Measurements from ENCODE around the gene S100A13. TPM values are rescaled to one million over a fixed set of nuclear protein-coding genes. Genes with fewer than 3 reads are reported as not detected.
A peak's percentile ranks its signal among the peaks of the same experiment; 100 is the strongest.

The S100A13 gene
- total and polyA plus RNA-seq, 10 of the 15 experiments (the other 5 are each of a cell fraction or from before 2014, with no cell fraction given) = 5.7 to 30.9 (median 9.1) TPM

DNA sequence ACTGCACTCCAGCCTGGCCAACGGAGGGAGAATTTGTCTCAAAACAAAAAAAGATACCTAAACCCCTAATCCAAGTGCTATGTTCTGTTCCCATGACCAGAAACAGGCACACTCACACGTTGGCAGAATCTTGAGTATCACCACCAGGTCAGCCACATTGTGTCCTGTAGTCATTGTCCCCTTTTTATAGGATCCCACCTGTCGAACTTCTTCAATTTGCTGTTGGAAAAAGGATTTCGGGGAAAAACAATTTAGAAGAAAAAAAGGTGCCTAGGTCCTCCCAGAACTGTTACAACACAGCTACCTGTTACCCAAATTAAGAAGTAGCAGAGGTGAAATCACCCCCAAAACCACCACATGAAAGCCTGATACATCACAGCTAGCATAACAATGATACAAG lies 40.1 kb upstream of the S100A13 start:
- intact Hi-C loops (cut with micrococcal nuclease; ENCODE audit: unreplicated experiment) (no loop called here), in situ Hi-C loops (cut with MboI) (no loop called here)
- Histone ChIP-seq H3K9me3 (replicated peaks; ENCODE audit: control insufficient read depth, insufficient read depth, low read length) (no peaks in the 10 kb centered on the region), H3K36me3 (ENCODE audit: control insufficient read depth in 2 of 2, insufficient read depth in 2 of 2, low read length in 1 of 2) (peaks cover 12 to 45% of the 10 kb centered on the region in 2 experiments), H3K4me2 (ENCODE audit: control insufficient read depth, insufficient read depth) (peak overlapping the region; percentile 2; the same call in 1 of the 2 replicates), H2AFZ (ENCODE audit: control insufficient read depth, low read depth, low read length) (no peak overlapping the region), H4K20me1 (ENCODE audit: control insufficient read depth, insufficient read depth) (no peaks in the 10 kb centered on the region), H3K9ac (ENCODE audit: control insufficient read depth, insufficient read depth, low read length) (no peak overlapping the region), H3K4me1 (ENCODE audit: control insufficient read depth, insufficient read depth, low read length) (peaks cover 4% of the 10 kb centered on the region; the same call in 1 of the 2 replicates), H3K27ac (ENCODE audit: control insufficient read depth, insufficient read depth) (no peak overlapping the region), H3K27me3 (replicated peaks in 1 of 2; ENCODE audit: control insufficient read depth in 2 of 2, insufficient read depth in 2 of 2, low read length in 1 of 2) (no peaks in the 10 kb centered on the region), H3K4me3 (no peak overlapping the region), H3K79me2 (ENCODE audit: control insufficient read depth, insufficient read depth, low read length) (peaks cover 24% of the 10 kb centered on the region)
- ChIA-PET RAD21 (ENCODE audit: unreplicated experiment) (interaction anchor here (1.2 kb wide), 1 partner anchor 95 kb away, joined by 3 read pairs; no protein-coding TSS in a partner anchor), POLR2A (interaction anchor here (1.4 kb wide), 1 partner anchor 33 kb away, joined by 4 read pairs; the partner anchor contains the start of gene CHTOP), CTCF (interaction anchor here (2.0 to 7.5 kb wide), 3 partner anchors 8 to 96 kb away, joined by 5 to 43 read pairs (median 5); partner anchors contain the start of gene CHTOP), SMC1A (ENCODE audit: uncharacterized antibody, unreplicated experiment) (interaction anchor here (0.8 to 1.8 kb wide), 4 partner anchors 9 to 319 kb away, joined by 3 to 5 read pairs (median 3); partner anchors contain the start of gene SNAPIN)
- DNase-seq (ENCODE audit: low read depth, low spot score) (no peak), ATAC-seq (no peak), FAIRE-seq (no peak)
- no TSS peak for BruUV-seq (replicated peaks)
- 86% methylated on average over 4 of the region's 4 CpGs for WGBS (ENCODE audit: insufficient coverage, insufficient replicate concordance, low lambda C conversion rate, missing lambda C conversion rate)
- no peak for TF ChIP-seq TBL1XR1 (IDR thresholded peaks at IDR 0.05; ENCODE audit: low read depth, low read length)
- no peak for TF ChIP-seq ZBTB11 (CRISPR knock-in tag; IDR thresholded peaks at IDR 0.05)

DNA sequence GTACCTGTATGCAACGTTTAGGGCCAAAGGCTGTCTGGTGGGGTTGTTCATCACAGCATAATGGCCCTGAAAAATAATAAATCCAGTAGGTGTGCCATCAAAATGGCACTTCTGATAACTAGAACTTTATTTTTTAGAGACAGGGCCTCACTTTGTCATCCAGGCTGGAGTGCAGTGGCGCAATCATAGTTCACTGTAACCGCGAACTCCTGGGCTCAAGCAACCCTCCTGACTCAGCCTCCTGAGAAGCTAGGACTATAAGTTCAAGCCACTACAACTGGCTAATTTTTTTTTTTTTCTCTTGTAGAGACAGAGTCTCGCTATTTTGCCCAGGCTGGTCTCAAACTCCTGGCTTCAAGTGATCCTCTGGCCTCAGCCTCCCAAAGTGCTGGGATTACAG lies 35.9 kb upstream of the S100A13 start:
- Histone ChIP-seq H3K4me3 (no peak overlapping the region), H3K4me1 (ENCODE audit: control insufficient read depth, insufficient read depth, low read length) (peaks cover 6% of the 10 kb centered on the region; the same call in 1 of the 2 replicates), H3K79me2 (ENCODE audit: control insufficient read depth, insufficient read depth, low read length) (peaks cover 14% of the 10 kb centered on the region), H3K27ac (ENCODE audit: control insufficient read depth, insufficient read depth) (no peak overlapping the region), H3K9me3 (replicated peaks; ENCODE audit: control insufficient read depth, insufficient read depth, low read length) (no peaks in the 10 kb centered on the region), H3K27me3 (replicated peaks in 1 of 2; ENCODE audit: control insufficient read depth in 2 of 2, insufficient read depth in 2 of 2, low read length in 1 of 2) (no peaks in the 10 kb centered on the region), H4K20me1 (ENCODE audit: control insufficient read depth, insufficient read depth) (no peaks in the 10 kb centered on the region), H3K9ac (ENCODE audit: control insufficient read depth, insufficient read depth, low read length) (no peak overlapping the region), H2AFZ (ENCODE audit: control insufficient read depth, low read depth, low read length) (no peak overlapping the region), H3K36me3 (ENCODE audit: control insufficient read depth in 2 of 2, insufficient read depth in 2 of 2, low read length in 1 of 2) (peaks cover 19 to 58% of the 10 kb centered on the region in 2 experiments), H3K4me2 (ENCODE audit: control insufficient read depth, insufficient read depth) (no peak overlapping the region)
- ChIA-PET RAD21 (ENCODE audit: unreplicated experiment) (no interaction called here), SMC1A (ENCODE audit: uncharacterized antibody, unreplicated experiment) (no interaction called here), CTCF (interaction anchor here (0.8 kb wide), 1 partner anchor 47 kb away, joined by 3 read pairs; the partner anchor contains the start of gene S100A14), POLR2A (no interaction called here)
- FAIRE-seq (no peak), DNase-seq (ENCODE audit: low read depth, low spot score) (no peak), ATAC-seq (no peak)
- 99% methylated on average over 5 of the region's 5 CpGs for WGBS (ENCODE audit: insufficient coverage, insufficient replicate concordance, low lambda C conversion rate, missing lambda C conversion rate)
- in situ Hi-C loops (cut with MboI) (no loop called here), intact Hi-C loops (cut with micrococcal nuclease; ENCODE audit: unreplicated experiment) (no loop called here)
- no TSS peak for BruUV-seq (replicated peaks)
- no peak for TF ChIP-seq TARDBP (IDR thresholded peaks at IDR 0.05; ENCODE audit: borderline replicate concordance)
- no peak for TF ChIP-seq ZNF207 (IDR thresholded peaks at IDR 0.05; ENCODE audit: borderline replicate concordance)
- TF ChIP-seq, protein P1, sequence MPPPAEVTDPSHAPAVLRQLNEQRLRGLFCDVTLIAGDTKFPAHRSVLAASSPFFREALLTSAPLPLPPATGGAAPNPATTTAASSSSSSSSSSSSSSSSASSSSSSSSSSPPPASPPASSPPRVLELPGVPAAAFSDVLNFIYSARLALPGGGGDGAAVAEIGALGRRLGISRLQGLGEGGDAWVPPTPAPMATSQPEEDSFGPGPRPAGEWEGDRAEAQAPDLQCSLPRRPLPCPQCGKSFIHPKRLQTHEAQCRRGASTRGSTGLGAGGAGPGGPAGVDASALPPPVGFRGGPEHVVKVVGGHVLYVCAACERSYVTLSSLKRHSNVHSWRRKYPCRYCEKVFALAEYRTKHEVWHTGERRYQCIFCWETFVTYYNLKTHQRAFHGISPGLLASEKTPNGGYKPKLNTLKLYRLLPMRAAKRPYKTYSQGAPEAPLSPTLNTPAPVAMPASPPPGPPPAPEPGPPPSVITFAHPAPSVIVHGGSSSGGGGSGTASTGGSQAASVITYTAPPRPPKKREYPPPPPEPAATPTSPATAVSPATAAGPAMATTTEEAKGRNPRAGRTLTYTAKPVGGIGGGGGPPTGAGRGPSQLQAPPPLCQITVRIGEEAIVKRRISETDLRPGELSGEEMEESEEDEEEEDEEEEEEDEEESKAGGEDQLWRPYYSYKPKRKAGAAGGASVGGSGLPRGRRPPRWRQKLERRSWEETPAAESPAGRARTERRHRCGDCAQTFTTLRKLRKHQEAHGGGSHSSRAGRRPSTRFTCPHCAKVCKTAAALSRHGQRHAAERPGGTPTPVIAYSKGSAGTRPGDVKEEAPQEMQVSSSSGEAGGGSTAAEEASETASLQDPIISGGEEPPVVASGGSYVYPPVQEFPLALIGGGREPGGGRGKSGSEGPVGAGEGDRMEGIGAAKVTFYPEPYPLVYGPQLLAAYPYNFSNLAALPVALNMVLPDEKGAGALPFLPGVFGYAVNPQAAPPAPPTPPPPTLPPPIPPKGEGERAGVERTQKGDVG (CRISPR knock-in tag; IDR thresholded peaks at IDR 0.05) = no peak
- TF ChIP-seq ZBTB11 (CRISPR knock-in tag; IDR thresholded peaks at IDR 0.05) = no peak
